ENCODE measurements around the gene CRELD2. TPM values are rescaled to one million over a fixed set of nuclear protein-coding genes. Genes with fewer than 3 reads are reported as not detected.

Gene CRELD2
- total RNA-seq, 2 donors from 2014 or later: 46.1 to 60.1 TPM

GRCh38 chr22:49956914-49957825 lies 38.7 kb downstream of the CRELD2 start:
- Histone ChIP-seq H3K36me3 (no peaks in the 10 kb centered on the region), H3K4me3 (no peak overlapping the region), H3K27me3 (replicated peaks; ENCODE audit: insufficient read depth) (no peaks in the 10 kb centered on the region), H3K27ac (no peak overlapping the region), H3K4me1 (ENCODE audit: control insufficient read depth in 1 of 2, low read depth in 2 of 2) (peaks cover 12 to 32% of the 10 kb centered on the region in 2 donors), H3K9me3 (no peaks in the 10 kb centered on the region)
- DNase-seq (ENCODE audit: low spot score) (no peak), ATAC-seq (ENCODE audit: insufficient number of reproducible peaks, low FRiP score, low read depth) (no peak)
- TF ChIP-seq, protein P1, sequence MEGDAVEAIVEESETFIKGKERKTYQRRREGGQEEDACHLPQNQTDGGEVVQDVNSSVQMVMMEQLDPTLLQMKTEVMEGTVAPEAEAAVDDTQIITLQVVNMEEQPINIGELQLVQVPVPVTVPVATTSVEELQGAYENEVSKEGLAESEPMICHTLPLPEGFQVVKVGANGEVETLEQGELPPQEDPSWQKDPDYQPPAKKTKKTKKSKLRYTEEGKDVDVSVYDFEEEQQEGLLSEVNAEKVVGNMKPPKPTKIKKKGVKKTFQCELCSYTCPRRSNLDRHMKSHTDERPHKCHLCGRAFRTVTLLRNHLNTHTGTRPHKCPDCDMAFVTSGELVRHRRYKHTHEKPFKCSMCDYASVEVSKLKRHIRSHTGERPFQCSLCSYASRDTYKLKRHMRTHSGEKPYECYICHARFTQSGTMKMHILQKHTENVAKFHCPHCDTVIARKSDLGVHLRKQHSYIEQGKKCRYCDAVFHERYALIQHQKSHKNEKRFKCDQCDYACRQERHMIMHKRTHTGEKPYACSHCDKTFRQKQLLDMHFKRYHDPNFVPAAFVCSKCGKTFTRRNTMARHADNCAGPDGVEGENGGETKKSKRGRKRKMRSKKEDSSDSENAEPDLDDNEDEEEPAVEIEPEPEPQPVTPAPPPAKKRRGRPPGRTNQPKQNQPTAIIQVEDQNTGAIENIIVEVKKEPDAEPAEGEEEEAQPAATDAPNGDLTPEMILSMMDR (IDR thresholded peaks at IDR 0.05): no peak

- Histone ChIP-seq H3K27me3 (replicated peaks; ENCODE audit: insufficient read depth) (no peaks in the 10 kb centered on the region), H3K4me1 (ENCODE audit: control insufficient read depth in 1 of 2, low read depth in 2 of 2) (peaks cover 11 to 30% of the 10 kb centered on the region in 2 donors), H3K27ac (no peak overlapping the region), H3K4me3 (no peak overlapping the region), H3K9me3 (no peaks in the 10 kb centered on the region), H3K36me3 (peaks cover 4% of the 10 kb centered on the region)
- DNase-seq (ENCODE audit: low spot score): no peak
- no peak for ATAC-seq (ENCODE audit: insufficient number of reproducible peaks, low FRiP score, low read depth)
- TF ChIP-seq, protein P1 (IDR thresholded peaks at IDR 0.05): no peak
Measured at GRCh38 chr22:49957826-49958365, 39.5 kb downstream of the CRELD2 start.

- Histone ChIP-seq H3K27me3 (replicated peaks; ENCODE audit: insufficient read depth) (no peaks in the 10 kb centered on the region), H3K9me3 (no peaks in the 10 kb centered on the region), H3K27ac (no peak overlapping the region), H3K36me3 (peaks cover 9% of the 10 kb centered on the region), H3K4me3 (no peak overlapping the region), H3K4me1 (ENCODE audit: control insufficient read depth in 1 of 2, low read depth in 2 of 2) (peaks cover 11 to 30% of the 10 kb centered on the region in 2 donors)
- ATAC-seq (ENCODE audit: insufficient number of reproducible peaks, low FRiP score, low read depth) (no peak), DNase-seq (ENCODE audit: low spot score) (no peak)
- TF ChIP-seq, protein P1 (IDR thresholded peaks at IDR 0.05): no peak
Measured at GRCh38 chr22:49958366-49958921, 40.0 kb downstream of the CRELD2 start.

DNA sequence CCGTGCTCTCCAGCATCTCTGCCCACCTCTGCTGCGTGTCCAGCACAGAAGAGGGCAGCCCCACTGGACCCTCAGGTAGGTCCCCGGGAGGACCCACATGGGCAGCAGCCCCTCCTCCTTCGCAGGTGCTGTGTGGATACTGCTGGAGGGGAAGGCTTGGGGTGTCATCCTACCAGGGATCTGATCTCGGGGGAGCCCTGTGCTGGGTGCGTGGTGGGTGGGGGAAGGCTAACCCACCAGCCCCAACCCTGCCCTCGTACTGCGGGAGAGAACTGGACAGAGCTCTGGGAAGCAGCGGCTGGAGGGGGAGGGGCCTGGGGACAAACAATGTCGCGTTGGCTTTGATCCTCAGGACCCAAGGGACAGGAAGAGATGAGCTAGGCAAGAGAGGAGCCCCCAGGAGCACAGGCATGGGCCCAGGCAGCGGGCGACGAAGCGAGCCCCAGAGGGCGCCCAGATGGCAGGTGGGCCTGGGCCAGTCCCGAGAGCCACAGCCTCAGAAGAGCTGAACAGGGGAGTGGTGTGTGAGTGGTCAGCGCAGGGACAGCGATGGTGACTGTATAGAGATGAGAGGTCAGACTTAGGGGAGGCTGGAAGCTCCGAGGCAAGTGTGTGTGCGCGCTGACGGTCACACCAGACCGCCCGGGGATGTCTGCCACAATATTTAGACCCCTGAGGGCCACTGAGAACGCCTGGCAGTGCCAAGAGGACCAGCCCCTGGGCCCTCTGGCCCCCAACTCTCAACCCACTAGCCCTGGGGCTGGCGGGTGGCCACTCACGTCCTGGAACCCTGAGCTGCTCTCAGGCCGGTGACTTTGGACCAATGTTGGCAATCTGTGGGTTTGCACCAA lies 40.7 kb downstream of the CRELD2 start:
- DNase-seq (ENCODE audit: low spot score) (no peak), ATAC-seq (ENCODE audit: insufficient number of reproducible peaks, low FRiP score, low read depth) (no peak)
- H3K4me3 ChIP-seq: peak overlapping the region; percentile 93
- H3K27me3 ChIP-seq (replicated peaks; ENCODE audit: insufficient read depth): no peaks in the 10 kb centered on the region
- H3K4me1 ChIP-seq (ENCODE audit: control insufficient read depth in 1 of 2, low read depth in 2 of 2): peaks cover 17 to 30% of the 10 kb centered on the region in 2 donors
- TF ChIP-seq, protein P1 (IDR thresholded peaks at IDR 0.05): no peak
- H3K27ac ChIP-seq: peak overlapping the region in 1 of 2 donors; percentile 90
- peaks cover 16% of the 10 kb centered on the region for H3K36me3 ChIP-seq
- no peaks in the 10 kb centered on the region for H3K9me3 ChIP-seq
